HepG2 (cell line): ENCODE measurements around the gene SLC24A4. TPM values are rescaled to one million over a fixed set of nuclear protein-coding genes. Genes with fewer than 3 reads are reported as not detected.
A peak's percentile ranks its signal among the peaks of the same experiment; 100 is the strongest.

Experiments used
- ARHGAP35 ChIP-seq: sonication (generic); formaldehyde crosslinking; IDR thresholded peaks from 2 replicates; pipeline ENCODE4 v1.9.0; 2022; ENCODE audit warnings: mild to moderate bottlenecking, inconsistent platforms, moderate library complexity, missing genetic modification reagents, borderline replicate concordance
- ARNTL ChIP-seq: sonication (generic); formaldehyde crosslinking; IDR thresholded peaks from 2 replicates; pipeline ENCODE4 v1.4.0; 2020; ENCODE audit warnings: mild to moderate bottlenecking, missing genetic modification reagents
- CSRNP1 ChIP-seq: sonication (generic); formaldehyde crosslinking; IDR thresholded peaks from 2 replicates; pipeline ENCODE4 v1.8.1; 2023; ENCODE audit warnings: mild to moderate bottlenecking, missing genetic modification reagents
- GZF1 ChIP-seq: sonication (generic); formaldehyde crosslinking; IDR thresholded peaks from 2 replicates; pipeline ENCODE4 v1.5.1; 2020; ENCODE audit warnings: mild to moderate bottlenecking, missing genetic modification reagents
- ISX ChIP-seq: sonication (generic); formaldehyde crosslinking; conservative IDR thresholded peaks from 2 replicates; pipeline ENCODE4 v1.5.0; 2020; ENCODE audit warnings: missing genetic modification reagents
- KDM3A ChIP-seq: IDR thresholded peaks from 2 replicates; pipeline ENCODE4 v1.6.1; 2018; ENCODE audit warnings: low read depth, missing compliant biosample characterization
- MAFK ChIP-seq, 2 experiments: IDR thresholded peaks in 1 of 2; conservative IDR thresholded peaks in 1 of 2; 2 replicates each; pipeline ENCODE4 v1.6.1; 2011; ENCODE audit warnings: improper control_type of control experiment in 2 of 2, low read length in 2 of 2
- PHB2 ChIP-seq: fragments of 450-650 bp; IDR thresholded peaks from 2 replicates; pipeline ENCODE4 v1.6.1; 2018; ENCODE audit not compliant: partially characterized antibody
- SOX6 ChIP-seq, 2 experiments: fragments of 450-650 bp in 1 of 2; sonication (generic) in 1 of 2; formaldehyde crosslinking in 1 of 2; IDR thresholded peaks; 2 replicates each; pipeline versions ENCODE4 v1.4.0 to v1.6.1; 2017 to 2020; ENCODE audit warnings: antibody characterized with exemption in 1 of 2, mild to moderate bottlenecking in 1 of 2, missing genetic modification reagents in 1 of 2
- SPEN ChIP-seq: sonication (generic); formaldehyde crosslinking; IDR thresholded peaks from 2 replicates; pipeline ENCODE4 v1.5.1; 2020; ENCODE audit warnings: low read depth, mild to moderate bottlenecking, missing genetic modification reagents
- ZNF234 ChIP-seq: sonication (generic); formaldehyde crosslinking; conservative IDR thresholded peaks from 2 replicates; pipeline ENCODE4 v1.5.1; 2020; ENCODE audit warnings: mild to moderate bottlenecking, missing genetic modification reagents
- ZNF329 ChIP-seq: sonication (generic); formaldehyde crosslinking; IDR thresholded peaks from 2 replicates; pipeline ENCODE4 v1.9.0; 2021; ENCODE audit warnings: low read depth, mild to moderate bottlenecking, missing genetic modification reagents
- ZNF335 ChIP-seq: sonication (generic); formaldehyde crosslinking; IDR thresholded peaks from 2 replicates; pipeline ENCODE4 v1.4.0; 2020; ENCODE audit warnings: missing genetic modification reagents
- ZNF432 ChIP-seq: sonication (generic); formaldehyde crosslinking; IDR thresholded peaks from 2 replicates; pipeline ENCODE4 v1.5.0; 2020; ENCODE audit warnings: missing genetic modification reagents, mild to moderate bottlenecking, borderline replicate concordance
- ZNF460 ChIP-seq: sonication (generic); formaldehyde crosslinking; IDR thresholded peaks from 2 replicates; pipeline ENCODE4 v1.5.1; 2020; ENCODE audit warnings: missing genetic modification reagents, mild to moderate bottlenecking, borderline replicate concordance
- ZNF557 ChIP-seq: sonication (generic); formaldehyde crosslinking; IDR thresholded peaks from 2 replicates; pipeline ENCODE4 v1.4.0; 2020; ENCODE audit warnings: missing genetic modification reagents
- ZNF576 ChIP-seq: sonication (generic); formaldehyde crosslinking; IDR thresholded peaks from 2 replicates; pipeline ENCODE4 v1.4.0; 2020; ENCODE audit warnings: mild to moderate bottlenecking, missing genetic modification reagents
- ZSCAN20 ChIP-seq: sonication (generic); formaldehyde crosslinking; IDR thresholded peaks from 2 replicates; pipeline ENCODE4 v1.4.0; 2020; ENCODE audit warnings: missing genetic modification reagents, mild to moderate bottlenecking, borderline replicate concordance
- polyA plus RNA-seq, 8 experiments: library from polyadenylated mRNA; depleted of rRNA in 3 of 8; stranded (reverse) in 7 of 8; unstranded in 1 of 8; fragments of >200 nt; fragmentation: Illumina TruSeq in 4 of 8; extraction: Trizol in 4 of 8; gene quantifications; 2 replicates each; pipeline versions ENCODE4 v1.2.1 to v1.2.3, GENCODE V29; 2011 to 2016; ENCODE audit warnings: low read depth in 4 of 8, missing spikeins in 1 of 8, mixed read lengths in 1 of 8; ENCODE audit not compliant: insufficient read depth in 1 of 8
- total RNA-seq, 5 experiments: library from RNA; depleted of rRNA; stranded (reverse); fragments of >200 nt; fragmentation: Illumina TruSeq; extraction: Trizol; gene quantifications; 2 replicates each; pipeline ENCODE4 v1.2.3, GENCODE V29; 2016; ENCODE audit warnings: low read depth in 1 of 5
- TF ChIP-seq, protein P1 (sequence below): sonication (generic); formaldehyde crosslinking; IDR thresholded peaks from 2 replicates; pipeline ENCODE4 v1.5.1; 2020; ENCODE audit warnings: mild to moderate bottlenecking, missing genetic modification reagents, moderate library complexity
- TF ChIP-seq, protein P2 (sequence below): sonication (generic); formaldehyde crosslinking; IDR thresholded peaks from 2 replicates; pipeline ENCODE4 v1.4.0; 2020; ENCODE audit warnings: mild to moderate bottlenecking, missing genetic modification reagents

Gene SLC24A4
- total and polyA plus RNA-seq, 2 of the 13 experiments (the other 11 are each of a cell fraction or from before 2014, with no cell fraction given) = not detected

DNA sequence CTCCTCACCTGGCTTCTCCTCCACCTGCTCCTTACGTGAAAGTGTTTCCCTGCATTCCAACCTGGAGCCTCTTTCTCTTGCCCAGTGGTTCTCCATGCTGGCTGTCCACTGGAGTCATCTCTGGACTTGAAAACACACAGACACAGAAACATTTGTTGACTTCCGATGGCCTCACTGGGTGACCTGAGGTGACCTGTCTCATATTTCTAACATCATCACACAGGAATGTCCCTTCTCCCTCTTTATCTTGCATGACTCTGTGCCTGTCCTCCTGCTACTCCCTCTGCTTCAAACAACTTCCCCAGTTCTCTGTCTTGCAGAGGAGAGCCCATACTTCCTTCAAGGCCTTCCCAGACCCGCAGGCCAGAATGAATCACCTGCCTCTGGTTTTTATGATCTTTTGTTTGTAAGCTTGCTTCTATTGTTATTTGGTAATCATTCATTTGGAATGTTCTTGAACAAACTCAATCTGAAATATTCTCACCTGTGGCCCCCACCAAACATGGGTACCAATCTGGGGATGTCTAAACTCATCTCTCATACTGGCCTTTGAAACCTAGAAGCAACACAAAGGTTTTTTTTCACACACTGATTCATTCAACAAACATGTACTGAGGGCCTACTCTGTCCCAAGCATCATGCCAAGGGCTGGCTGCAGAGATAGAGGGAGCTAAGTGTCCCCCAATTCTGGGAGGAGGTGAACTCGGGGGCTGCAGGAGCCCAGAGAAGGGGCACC is 181.0 kb downstream of the SLC24A4 start (continued):
- TF ChIP-seq SPEN (CRISPR knock-in tag) (0 out of 2 replicates have a peak, but pooled peaks have one; percentile 36), GZF1 (CRISPR knock-in tag) (no peak), PHB2 (no peak), ZSCAN20 (CRISPR knock-in tag) (no peak), SOX6 (IDR thresholded peaks at IDR 0.05) (no peak), SOX6 (CRISPR knock-in tag; IDR thresholded peaks at IDR 0.05) (peak; percentile 68; the same call in 1 of the 2 replicates), ARNTL (no peak), ZNF557 (no peak), ZNF432 (no peak), ZNF234 (CRISPR knock-in tag) (no peak), ARHGAP35 (CRISPR knock-in tag) (no peak), ISX (CRISPR knock-in tag) (no peak), MAFK (conservative IDR thresholded peaks at IDR 0.05 in 1 of 2, IDR thresholded peaks at IDR 0.05 in 1 of 2; ENCODE audit: low read length in 2 of 2) (no peak), ZNF460 (no peak), ZNF335 (CRISPR knock-in tag) (no peak), CSRNP1 (CRISPR knock-in tag) (no peak), ZNF576 (CRISPR knock-in tag) (no peak), KDM3A (peak; percentile 58; the same call in 1 of the 2 replicates), ZNF329 (CRISPR knock-in tag) (no peak)
- TF ChIP-seq, protein P1, sequence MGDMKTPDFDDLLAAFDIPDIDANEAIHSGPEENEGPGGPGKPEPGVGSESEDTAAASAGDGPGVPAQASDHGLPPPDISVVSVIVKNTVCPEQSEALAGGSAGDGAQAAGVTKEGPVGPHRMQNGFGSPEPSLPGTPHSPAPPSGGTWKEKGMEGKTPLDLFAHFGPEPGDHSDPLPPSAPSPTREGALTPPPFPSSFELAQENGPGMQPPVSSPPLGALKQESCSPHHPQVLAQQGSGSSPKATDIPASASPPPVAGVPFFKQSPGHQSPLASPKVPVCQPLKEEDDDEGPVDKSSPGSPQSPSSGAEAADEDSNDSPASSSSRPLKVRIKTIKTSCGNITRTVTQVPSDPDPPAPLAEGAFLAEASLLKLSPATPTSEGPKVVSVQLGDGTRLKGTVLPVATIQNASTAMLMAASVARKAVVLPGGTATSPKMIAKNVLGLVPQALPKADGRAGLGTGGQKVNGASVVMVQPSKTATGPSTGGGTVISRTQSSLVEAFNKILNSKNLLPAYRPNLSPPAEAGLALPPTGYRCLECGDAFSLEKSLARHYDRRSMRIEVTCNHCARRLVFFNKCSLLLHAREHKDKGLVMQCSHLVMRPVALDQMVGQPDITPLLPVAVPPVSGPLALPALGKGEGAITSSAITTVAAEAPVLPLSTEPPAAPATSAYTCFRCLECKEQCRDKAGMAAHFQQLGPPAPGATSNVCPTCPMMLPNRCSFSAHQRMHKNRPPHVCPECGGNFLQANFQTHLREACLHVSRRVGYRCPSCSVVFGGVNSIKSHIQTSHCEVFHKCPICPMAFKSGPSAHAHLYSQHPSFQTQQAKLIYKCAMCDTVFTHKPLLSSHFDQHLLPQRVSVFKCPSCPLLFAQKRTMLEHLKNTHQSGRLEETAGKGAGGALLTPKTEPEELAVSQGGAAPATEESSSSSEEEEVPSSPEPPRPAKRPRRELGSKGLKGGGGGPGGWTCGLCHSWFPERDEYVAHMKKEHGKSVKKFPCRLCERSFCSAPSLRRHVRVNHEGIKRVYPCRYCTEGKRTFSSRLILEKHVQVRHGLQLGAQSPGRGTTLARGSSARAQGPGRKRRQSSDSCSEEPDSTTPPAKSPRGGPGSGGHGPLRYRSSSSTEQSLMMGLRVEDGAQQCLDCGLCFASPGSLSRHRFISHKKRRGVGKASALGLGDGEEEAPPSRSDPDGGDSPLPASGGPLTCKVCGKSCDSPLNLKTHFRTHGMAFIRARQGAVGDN (CRISPR knock-in tag) = no peak
- TF ChIP-seq, protein P2, sequence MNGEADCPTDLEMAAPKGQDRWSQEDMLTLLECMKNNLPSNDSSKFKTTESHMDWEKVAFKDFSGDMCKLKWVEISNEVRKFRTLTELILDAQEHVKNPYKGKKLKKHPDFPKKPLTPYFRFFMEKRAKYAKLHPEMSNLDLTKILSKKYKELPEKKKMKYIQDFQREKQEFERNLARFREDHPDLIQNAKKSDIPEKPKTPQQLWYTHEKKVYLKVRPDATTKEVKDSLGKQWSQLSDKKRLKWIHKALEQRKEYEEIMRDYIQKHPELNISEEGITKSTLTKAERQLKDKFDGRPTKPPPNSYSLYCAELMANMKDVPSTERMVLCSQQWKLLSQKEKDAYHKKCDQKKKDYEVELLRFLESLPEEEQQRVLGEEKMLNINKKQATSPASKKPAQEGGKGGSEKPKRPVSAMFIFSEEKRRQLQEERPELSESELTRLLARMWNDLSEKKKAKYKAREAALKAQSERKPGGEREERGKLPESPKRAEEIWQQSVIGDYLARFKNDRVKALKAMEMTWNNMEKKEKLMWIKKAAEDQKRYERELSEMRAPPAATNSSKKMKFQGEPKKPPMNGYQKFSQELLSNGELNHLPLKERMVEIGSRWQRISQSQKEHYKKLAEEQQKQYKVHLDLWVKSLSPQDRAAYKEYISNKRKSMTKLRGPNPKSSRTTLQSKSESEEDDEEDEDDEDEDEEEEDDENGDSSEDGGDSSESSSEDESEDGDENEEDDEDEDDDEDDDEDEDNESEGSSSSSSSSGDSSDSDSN (CRISPR knock-in tag) = no peak
